HK-2 (cell line): ENCODE measurements around the gene OLFM1.
"Not testable (repeated sequence)": the region's sequence is repeated elsewhere in the genome, so short reads cannot be mapped to it uniquely, and the experiment has no call there.

ENCODE experiments used
- DNase-seq: peaks from one replicate; pipeline ENCODE4 v3.0.0-alpha.2; 2018; ENCODE audit not compliant: unreplicated experiment

The OLFM1 gene

DNA sequence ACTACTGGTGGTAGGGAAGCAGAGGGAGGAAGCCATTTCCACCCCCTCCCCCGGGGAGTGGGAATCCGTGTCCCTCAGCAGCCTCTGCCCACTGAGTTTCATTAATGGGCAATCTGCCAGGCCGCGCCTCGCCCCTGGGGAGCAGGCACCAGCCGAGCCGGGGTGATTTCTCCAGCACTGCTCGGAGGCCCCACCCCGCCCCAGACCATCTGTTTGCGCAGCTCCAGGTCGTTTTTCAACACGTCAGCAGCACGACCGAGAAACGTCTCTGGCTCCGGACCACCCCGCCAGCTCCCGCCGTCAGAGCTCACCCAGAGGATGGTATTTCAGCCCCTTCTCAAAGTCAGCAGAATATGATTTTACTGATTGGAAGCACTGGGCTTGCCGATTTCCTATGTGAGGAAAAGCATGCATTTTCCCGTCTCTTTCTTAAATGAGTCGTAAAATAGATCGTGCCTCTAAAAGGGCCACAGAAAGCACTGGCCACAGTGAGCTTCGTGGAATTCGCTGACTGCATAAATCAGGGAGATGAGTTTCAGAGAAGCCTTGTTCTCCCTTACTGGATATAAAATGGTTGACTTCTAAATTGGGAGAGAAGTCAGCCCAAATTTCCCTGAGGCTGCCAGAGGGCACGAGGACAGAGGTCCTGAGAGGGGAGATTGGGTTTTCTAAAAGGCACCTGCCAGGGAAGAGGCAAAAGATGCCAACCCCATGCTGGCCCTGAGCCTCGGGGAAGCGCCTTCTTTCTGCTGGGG, 47.0 kb downstream of the OLFM1 start:
- no peak for DNase-seq

DNA sequence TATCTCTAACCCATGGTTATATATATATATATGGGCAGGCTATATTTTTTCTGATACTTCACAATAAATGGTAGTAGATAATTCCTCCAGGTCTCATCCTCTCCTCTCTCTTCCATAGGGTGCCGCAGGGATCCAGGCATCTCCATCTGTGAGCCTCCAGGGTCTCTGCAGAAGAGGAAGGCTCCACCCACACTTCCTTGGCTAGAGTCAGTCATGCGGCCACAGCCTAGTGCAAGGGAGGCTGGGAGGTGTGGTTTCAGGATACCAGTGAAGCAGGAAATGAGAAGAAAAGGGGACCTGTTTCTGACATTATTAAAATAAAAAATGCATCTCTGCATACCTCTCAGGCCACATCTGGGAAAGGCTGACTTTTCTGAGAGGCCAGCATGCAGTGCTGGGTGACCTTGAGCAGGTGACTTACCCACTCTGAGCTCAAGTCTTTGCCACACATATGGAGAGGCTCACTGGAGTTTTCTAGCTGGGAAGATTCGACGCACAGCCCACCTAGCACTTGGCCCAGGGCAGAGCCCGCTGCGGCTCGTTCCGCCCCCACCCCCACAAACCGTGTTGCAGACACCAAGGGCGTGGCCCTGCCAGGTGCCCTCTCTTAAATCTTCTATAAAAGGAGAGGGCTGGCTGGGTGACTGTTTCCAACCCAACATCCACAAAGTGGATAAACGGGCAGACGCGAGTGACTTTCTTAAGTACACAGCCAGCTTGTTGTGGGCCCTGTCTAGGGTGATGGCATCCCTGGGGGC, 47.9 kb downstream of the OLFM1 start:
- no peak for DNase-seq

DNA sequence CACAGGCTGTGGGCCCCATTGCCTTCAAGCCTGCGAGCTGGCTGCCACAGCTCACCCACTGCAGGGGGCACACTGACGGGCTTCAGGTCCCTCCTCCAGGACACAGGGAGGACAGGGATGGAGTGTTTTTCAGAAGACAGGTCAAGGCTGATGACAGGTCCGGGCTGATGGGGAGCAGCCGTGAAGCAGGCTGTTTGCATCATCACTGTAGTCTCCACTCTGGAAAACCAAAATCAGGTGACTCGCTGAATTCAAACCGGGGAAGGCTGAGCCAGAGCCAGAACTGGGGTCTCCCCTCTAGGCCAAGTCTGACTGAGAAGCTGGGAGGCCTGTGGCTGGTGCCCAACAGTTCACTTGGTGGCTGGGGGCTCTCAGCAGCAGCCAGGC, 48.5 kb downstream of the OLFM1 start:
- DNase-seq, result no peak

DNA sequence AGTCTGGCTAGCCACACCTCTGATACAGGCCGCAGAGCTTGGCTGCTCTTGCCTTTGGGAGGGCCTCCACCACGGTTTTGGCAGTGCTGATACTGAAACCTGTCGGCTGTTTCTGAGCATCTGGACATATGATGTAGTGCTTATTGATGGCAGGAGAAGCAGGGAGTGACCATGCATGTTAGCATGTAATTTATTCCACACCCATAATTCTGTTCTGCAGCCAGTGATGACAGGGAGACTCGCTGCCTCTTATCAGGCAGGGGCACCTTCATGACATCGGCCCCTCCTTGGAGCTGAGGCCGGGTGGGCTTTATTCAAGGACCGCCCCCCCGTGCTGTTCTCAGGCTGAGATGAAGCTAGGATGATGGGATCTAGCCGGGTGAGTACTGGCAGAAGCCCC, 49.0 kb downstream of the OLFM1 start:
- DNase-seq, result no peak

DNA sequence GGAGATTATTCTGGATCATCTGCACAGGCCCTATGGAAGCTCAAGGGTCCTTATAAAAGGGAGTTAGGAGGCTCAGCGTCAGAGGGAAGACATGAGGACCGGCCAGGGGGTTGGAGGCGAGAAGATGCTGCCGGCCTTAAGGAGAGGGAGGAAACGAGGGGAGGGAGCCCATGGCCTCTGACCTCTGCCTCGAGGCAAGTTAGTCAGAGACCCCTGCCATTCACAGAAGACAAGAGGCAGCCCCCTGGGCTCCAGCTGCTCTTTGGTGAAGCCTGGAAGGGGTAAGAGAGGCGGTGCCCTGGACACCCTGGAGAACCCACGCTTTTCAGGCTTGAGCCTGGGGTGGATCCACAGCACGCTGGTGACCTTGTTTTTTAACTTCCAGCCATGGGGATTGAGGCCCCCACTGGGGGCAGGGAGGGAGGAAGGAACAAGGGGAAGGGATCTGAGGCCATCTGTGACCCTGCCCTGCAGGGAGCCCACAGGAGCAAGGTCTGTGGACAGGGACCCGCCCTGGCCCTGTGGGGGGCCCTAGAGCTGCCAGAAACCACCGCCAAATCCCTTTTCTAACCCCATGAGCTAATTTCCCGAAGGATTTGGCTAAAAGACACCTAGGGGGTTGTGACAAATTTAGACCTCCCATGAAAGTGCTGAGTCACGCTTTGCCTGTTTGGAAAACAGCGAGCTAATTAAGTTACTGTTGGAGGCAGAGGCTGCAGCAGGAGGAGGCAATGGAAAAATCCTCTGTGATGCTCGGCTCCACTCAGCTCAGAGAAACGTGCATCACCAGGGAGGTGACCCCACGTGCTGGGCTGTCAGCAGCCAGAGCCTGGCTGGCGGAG, 49.7 kb downstream of the OLFM1 start:
- DNase-seq, result no peak

DNA sequence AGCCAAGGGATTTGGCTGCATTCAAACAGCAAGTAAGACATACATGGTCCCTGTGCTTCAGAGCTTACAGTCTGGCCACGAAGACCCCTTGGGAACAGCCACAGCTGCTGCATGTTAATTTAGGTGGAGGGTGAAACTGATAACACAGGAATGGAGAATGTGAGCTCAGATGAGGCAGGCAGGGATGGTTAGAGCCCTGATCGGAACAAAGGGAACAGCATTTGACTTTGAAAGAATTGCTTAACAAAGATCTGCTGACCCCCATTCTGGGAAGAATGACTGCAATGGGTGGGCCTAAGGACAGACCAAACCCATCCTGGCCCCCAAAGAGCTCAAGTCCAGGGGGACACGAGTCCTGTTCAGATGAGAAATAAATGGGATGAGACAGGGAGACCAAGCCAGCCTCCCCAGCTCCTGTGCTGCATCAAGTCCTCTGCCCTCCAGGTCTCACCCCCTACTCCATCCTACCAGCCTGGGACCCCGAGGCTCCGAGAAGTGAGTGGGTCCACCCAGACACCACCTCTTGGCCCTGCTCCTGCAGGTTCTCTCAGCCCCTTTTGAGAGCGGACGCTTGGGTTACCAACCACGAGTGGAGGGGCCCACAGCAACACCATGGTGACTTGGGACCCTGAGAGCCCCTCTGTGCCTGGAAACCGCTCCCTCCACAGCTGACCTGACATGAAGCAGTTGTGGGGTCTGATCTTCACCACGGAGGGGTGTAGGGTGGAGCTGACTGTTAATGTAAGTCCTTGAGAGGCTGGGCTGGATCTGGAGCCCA, 50.8 kb downstream of the OLFM1 start:
- DNase-seq, result no peak

DNA sequence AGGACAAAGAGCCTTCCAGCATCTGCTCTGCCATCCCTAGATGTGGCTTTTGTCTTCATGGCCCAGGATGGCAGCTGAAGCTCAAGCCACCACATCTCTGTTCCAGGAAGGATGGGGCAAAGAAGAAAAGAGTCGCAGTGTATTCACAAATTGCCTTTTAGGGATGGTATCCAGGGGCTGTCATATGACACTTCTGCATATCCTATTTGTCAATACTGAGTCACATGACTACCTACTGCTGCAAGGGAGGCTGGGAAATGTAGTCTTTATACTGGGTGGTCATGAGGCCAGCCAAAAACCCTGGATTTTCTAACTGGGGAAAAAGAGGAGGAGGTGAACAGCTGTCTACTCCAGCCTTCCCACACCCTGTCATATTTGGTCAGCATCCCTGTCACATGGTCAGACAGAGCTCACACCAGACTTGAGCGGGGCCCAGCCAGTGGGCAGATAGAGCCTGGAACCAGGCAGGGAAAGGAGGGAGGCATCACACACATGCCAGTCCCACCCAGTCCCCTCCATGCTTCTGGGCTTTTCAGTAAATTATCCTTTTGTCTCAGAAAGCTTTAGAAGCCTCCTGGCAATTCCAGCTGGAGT, 52.0 kb downstream of the OLFM1 start:
- no peak for DNase-seq

DNA sequence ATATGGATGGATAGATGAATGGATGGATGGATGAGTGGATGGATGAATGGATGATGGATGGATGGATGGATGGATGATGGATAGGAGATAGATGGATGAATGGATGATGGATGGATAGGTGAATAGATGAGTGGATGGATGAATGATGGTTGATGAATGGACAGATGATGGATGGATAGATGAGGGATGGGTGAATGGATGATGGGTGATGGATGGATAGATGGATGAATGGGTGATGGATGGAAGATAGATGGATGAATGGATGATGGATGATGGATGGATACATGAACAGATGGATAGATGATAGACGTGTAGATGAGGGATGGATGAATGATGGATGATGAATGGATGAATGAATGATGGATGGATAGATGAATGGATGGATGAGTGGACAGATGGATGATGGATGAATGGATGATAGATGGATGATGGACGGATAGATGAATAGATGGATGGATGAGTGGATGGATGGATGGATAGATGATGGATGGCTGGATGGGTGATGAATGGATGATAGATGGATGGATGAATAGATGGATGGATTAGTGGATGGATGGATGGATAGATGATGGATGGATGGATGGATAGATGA, 53.8 kb downstream of the OLFM1 start:
- no peak for DNase-seq

DNA sequence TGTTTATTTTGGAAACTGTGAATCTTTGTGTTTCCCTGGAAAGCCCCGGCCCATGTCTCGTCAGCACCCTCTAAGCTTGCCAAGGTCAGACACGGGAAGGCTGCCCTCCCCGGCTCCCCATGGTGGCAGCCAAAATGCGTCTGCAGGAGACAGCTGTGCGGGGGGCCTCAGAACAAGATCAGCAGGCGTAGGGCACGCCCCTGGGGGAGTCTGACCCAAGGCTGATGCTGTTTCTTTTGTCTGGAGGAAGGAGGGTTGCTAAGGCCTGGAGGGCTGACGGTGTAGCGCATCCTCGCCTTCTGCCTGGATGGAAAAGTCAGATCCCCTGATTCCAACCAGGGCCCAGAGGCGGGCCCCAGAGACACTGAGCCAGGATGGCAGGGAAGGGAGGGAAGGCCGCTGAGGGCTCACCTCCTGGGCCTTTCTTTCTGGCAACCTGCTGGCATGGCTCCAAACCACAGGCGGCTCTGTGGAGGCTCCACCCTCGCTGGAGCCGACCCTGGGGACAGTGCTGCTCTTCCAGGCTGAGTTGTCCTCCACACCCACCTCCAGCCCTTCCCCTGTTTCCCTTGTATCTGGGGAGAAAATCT, 57.2 kb downstream of the OLFM1 start:
- DNase-seq, result no peak

DNA sequence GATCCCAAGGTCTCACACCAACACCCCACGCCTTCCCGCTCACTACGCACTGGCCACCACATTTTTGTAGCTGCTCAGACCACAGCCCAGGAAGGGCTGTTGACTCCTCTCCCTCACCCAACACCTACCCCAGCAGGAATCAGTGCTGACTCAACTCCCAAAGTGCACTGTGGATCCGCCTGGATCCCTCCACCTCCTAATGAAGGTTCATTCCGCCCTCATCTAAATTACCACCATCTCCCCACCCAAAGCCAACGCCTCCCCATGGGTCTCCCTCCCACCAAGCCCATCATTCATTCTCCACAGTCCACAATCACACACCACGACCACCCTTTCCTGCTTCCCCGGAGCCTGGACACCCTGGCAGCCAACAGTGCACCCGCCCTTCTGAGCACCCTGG, 57.8 kb downstream of the OLFM1 start:
- DNase-seq, result no peak

DNA sequence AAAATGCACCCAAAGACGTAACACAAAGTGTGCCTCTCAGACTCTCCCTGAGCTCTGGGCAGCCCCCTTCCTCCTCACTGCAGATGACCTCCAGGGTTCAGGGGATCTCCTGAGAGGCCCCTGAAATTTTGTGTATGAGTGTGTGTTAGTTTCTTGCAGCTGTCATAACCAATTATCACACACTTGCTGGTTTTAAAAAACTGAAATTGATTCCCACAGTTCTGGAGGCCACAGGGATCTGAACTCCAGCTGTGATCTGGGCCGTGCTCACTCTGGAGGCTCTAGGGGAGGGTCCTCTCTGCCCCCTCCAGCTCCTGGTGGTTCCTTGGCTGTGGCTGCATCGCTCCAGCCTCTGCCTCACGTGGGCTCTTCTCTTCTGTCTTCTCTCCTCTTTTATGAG, 58.8 kb downstream of the OLFM1 start:
- DNase-seq, result no peak

DNA sequence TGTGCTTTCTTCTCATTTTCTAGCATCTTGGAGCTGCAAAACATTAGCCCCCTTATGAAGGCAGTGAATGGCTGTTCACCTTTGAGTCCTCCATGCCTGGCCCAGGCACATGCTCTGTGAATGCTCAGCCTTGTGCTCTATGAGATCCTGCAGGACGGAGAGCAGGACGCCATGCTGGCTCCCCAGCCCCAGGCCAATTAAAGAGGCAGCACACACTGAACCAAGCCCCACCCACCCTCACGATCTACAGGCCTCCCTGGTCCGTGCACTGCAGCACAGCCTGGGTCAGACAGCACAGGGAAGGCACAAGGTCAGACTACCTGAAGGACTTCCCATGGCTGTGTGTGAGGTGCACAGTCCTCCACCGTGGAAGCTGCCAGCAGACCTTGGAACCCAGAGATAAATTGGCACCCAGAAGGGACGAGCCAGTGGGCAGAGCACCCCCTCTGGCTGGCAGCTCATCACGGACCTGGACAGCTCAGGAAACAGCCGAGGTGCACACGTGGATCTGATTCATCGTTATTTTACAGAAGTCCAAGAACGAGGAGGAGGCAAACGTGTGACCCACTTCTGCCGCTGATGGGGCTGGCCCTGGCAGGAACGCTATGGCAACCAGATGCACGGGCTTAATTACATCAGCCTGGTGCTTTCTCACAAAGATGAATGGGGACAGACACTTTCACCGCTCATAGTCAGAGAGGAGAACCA, 59.5 kb downstream of the OLFM1 start:
- DNase-seq, result no peak

DNA sequence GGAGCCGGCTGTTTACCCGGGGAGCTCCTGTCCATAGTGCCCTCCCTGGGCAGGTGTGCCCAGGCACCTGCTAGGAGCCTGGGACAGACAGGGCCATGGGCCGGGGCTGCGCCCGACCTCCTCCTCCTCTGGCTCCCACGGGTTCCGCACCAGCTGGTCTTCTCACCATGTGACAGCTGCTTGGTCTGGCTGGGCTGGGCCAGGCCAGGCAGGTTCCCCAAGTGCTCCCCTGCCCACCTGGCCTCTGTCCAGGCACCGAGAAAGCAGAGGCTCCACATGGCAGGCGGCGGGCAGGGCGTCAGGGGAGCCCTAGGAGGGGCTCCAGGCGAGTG, 60.0 kb downstream of the OLFM1 start:
- DNase-seq, result no peak

DNA sequence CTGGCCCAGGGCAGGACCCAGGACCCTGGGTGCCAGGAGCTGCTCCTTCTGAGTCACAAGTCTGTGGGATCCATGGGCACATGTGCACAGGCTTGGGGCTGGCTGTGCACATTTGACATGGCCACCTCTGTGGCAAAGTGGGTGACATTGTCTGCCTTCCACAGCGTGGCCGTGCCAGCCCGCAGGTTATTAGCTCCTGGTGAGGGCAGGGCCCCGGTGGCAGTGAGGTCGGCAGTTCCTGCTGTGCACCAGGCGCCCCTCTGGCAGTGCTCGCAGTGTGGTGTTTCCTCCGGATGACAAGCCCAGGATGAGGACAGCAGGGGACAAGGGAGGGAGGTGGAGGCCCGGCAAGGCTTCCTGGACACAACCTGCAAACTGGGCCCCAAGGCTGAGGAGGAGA, 60.5 kb downstream of the OLFM1 start:
- DNase-seq, result no peak

DNA sequence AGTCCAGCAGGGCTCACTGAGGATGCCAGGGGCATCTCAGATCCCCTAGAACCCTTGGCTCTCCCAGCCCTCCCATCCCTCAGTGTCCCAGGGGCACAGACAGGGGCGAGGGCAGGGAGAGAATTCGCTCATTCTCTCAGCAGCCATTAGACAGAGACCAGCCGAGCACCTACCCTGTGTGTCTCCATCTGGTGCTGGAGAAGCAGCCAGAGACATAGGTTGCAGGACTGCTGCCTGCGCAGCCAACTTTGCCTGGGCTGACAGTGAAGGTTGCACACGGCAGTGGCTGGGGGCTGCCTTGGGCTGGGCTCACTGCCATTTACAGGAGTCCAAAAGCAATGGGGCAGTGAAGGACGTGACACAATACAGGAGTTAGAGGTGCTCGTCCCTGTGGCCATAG, 60.9 kb downstream of the OLFM1 start:
- no peak for DNase-seq

DNA sequence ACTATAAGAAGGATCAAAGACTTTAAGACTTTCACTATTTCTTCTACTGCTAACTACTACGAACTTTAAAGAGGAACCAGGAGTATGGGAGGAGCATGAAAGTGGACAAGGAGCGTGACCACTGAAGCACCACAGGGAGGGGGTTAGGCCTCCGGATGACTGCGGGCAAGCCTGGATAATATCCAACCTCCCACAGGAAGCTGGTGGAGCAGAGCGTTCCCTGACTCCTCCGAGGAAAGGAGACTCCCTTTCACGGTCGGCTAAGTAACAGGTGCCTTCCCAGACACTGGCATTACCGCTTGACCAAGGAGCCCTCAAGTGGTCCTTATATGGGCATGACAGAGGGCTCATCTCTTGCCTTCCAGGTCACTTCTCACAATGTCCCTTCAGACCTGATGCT, 62.4 kb downstream of the OLFM1 start:
- DNase-seq, result not testable (repeated sequence)

DNA sequence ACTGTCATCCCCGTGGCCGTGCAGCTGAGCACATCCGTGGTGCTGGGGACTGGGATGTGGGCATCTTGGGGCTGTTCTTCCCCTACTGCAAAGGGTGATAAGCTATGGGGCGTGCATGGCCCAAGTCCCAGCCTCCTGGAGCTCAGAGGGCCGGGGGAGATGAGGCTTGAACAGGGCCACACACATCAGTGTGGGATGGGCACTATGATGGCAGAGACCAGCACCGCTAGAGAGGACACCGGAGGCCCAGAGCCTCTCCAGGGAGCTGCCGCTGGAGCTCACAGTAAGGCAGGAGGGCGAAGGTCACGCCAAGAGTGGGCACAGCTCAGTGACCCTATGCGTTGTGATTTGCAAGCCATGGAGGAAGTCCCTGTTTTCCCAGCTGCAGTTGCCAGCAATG, 63.5 kb downstream of the OLFM1 start:
- no peak for DNase-seq

DNA sequence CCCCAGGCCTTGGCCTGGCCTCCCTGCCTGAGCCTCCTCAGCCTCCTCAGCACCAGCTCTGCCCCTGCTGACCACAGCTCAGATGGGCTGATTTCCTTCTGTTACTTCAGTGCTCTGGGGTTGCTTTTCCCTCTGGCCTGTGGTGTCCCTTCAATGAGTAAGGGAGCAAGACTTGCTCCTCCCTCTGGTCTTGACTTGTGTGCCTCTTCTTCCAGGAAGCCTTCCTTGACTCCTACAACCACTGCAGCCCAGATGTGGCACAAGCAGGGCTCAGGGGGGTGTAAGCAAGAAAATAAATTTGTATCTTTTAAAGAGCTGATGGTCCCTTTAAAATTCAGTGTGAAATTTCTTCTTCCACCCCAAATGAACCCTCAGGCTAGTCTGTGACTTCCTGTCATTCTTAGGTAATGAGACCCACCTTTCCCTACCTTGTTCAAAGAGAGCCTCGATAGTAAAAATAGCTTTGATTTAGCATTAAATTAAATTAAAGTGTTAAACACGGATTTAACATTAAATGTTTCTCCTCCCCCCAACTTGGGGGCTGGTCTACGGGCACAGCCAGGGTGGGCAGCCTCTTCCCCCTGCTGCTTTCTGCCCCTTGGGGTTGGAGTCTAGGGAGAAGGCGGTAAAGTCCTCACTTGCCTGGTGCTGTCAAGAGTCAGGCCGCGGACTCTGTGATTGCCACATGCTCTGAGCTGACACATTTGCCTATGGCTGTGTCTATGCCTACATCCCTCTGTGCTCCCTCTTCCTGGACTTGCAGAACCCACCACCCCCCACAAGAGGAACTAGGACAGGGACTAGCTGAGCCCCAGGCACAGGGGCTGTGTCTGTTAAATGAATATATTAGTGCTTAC, 64.5 kb downstream of the OLFM1 start:
- no peak for DNase-seq
